ENCODE results near the gene PFKFB3.
"Not testable (repeated sequence)": the region's sequence is repeated elsewhere in the genome, so short reads cannot be mapped to it uniquely, and the experiment has no call there.

The PFKFB3 gene

DNA sequence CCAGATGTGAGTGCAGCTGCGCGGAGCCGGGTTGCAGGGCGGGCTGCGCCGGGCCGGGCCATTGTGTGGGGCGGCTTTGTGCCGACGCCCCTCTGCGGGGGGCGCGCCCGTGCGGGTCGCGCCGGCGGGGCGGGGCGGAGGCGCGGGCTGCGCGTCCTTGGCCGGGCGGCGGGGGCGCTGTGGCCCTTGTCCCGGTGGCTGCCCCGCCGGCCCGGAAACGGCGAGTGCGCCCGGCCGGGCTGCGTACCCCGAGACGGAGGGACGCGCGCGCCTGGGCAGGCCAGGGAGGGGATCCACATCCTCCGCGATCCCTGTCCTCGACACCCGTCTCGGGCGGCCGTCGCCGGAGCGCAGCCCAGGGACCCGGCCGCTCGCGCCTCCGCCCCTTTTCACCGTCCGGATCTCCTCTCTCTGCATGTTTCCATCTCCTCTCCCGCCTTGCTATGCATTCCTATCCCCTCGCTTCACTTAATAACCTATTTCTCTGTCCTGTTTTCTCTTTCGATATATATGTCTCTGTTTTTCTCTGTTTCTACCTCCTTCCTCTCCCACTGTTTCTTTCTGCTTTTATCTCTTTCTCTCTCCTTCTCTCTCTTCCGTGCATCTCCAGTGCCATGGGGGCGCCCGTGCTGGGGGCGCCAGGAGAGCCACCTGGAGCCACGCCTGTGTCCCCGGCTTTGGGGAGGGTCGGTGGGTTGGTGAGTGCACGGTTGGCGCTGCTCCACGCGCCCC lies 765 bp downstream of the PFKFB3 start:
- DNase-seq, result peak; percentile 68

DNA sequence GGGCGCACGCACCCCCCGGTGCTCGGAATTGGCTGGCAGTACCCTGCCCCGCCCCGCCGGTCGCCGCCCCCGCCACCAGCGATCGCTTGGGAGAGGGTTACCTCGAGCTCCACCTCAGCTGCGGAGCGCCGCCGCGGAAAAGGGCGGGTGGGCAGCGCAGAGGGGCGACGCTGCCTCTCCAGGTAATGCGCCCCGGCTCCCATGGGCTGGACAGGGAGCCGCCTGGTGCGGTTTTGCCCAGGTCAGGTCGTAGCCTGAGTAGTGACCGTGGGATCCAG lies 1.3 kb downstream of the PFKFB3 start:
- peak; percentile 77 for DNase-seq

DNA sequence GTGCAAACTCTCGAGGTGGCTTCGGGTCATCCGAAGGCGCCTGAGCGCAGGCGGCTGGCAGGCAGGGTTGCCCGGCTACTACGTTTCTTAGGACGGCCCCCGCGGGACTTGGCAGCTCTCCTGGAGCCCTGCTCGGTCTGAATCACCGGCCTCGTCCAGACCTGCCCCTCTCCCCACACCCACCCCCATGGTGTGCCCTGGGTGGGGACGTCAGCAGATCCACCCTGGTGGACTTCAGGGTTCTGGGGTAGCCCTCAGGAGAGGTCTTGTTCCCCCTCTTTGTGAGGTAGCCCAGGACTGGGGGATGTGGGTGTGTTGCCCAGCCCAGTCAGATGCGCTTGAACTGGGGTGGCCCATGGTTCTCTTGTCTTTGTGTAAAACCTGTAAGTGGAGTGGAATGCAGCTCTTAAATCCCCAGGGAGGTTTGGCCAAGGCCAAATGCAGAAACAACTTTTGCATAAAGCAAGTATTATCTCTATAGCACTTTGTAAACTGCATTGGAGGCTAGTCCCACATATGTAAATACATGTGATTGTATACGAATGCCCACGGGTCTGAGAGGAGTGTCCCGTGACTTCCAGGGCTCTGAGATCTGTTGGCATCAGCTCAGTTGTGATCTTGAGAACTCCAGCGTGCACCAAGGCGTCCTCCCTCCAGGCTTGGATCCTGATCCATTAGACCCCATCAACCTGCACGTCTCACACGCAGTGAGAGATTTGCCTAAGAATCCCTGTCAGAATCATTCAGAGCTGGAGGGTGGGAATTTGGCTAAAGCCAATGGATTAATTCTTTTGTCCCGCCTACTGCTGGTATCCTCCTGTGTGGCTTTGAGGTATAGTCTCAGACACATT lies 1.8 kb downstream of the PFKFB3 start:
- DNase-seq, result no peak

- not testable (repeated sequence) for DNase-seq
Observed at GRCh38 chr10:6206486-6206885, 3.8 kb downstream of the PFKFB3 start.

DNA sequence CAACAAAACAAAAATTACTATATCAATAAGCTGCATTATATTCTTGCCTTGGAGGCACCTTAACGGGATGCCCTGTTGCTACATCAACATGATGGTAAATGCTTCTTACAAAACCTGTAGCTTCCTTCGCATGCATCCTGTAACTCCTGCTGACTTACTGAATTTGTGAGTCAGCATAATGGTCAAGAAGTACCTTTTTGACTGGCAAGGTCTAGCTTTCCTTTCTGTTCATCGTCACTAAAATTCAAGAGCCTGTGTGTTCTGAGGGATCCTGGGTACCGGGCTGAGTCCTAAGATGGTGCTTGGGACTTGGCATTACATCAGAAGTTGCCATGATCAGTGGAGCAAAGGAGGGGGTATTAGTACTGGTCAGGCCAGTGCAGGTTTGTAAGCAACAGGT lies 4.9 kb downstream of the PFKFB3 start:
- no peak for DNase-seq

GRCh38 chr10:6208799-6209235 lies 6.1 kb downstream of the PFKFB3 start:
- no peak for DNase-seq

GRCh38 chr10:6211341-6211670 lies 8.6 kb downstream of the PFKFB3 start:
- no peak for DNase-seq

- no peak for DNase-seq
Observed at GRCh38 chr10:6211671-6212635, 9.2 kb downstream of the PFKFB3 start.

DNA sequence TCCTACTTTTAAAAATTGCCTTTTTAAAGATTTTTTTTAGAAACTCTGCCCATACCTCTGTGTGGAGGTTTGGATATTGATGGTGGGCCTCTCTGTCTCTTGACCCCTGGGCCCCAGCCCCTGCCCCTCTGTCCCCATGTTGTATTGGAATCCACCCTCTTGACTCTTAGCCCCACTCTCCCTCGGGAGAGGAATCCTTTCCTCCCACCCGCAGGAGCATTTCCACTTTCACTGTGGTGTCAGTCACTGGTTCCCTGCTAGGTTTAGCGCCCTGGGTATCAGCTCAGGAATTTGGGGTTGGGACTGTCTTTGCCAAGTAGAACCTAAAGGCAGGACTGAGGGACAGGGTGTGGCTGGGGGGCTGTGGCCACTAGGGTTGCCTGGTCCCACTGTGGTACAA lies 10.1 kb downstream of the PFKFB3 start:
- DNase-seq, result no peak

GRCh38 chr10:6213257-6213905 lies 10.6 kb downstream of the PFKFB3 start:
- DNase-seq, result no peak

DNA sequence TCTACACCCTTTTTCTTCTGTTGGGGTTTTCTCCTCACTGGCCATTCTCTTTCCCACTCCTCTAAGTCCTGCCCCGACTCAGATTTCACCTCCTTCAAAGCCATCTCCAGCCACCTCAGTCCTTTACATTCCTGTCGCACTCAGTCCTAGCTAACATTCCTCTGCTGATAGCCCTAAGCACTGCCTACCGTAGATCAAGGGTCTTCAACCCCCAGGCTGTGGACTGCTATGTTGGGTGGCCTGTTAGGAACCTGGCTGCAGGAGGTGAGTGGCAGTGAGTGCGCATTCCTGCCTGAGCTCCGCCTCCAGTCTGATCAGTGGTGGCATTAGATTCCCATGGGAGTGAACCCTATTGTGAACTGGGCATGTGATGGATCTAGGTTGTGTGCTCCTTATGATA lies 11.2 kb downstream of the PFKFB3 start:
- no peak for DNase-seq

- DNase-seq, result no peak
Observed at GRCh38 chr10:6214612-6215011, 11.9 kb downstream of the PFKFB3 start.

GRCh38 chr10:6215241-6215640 lies 12.5 kb downstream of the PFKFB3 start:
- DNase-seq, result no peak

- no peak for DNase-seq
Observed at GRCh38 chr10:6215683-6216484, 13.2 kb downstream of the PFKFB3 start.

DNA sequence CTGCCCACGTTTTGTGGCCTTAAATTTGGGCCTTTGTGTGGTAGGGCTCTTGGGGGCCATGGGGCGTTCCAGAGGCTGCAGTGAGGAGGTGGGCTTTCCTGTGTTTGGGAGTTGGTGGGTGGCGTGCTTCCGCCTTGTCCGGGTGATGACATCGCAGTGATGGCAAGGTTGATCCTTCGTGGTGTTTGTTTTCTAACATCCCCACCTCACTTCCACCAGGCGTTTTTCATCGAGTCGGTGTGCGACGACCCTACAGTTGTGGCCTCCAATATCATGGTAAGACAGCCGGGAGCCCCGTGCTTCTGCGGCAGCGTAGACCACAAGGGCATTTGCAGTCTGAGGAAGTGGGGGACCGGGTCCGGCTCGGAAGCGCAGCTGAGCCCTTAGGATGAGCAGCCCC lies 14.2 kb downstream of the PFKFB3 start:
- no peak for DNase-seq

DNA sequence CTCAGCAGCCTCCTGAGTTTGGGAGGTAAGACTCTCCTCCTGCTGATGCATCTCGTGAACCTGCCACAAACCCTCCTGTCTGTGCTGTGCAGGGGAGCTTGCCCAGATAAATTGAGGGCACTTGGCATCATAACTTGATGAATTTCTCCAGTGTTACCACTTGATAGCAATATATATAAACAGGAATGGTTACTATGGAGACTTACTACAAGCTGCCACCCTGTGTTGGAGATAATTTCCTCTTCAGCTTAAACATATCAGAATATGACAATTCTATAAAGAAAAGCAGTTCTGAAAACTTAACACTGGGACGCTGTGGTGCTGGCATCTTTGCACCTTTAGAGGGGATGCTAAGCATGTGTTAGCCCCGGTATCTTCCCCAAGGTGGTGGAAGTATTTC lies 14.9 kb downstream of the PFKFB3 start:
- no peak for DNase-seq

GRCh38 chr10:6218692-6219493 lies 16.2 kb downstream of the PFKFB3 start:
- no peak for DNase-seq

DNA sequence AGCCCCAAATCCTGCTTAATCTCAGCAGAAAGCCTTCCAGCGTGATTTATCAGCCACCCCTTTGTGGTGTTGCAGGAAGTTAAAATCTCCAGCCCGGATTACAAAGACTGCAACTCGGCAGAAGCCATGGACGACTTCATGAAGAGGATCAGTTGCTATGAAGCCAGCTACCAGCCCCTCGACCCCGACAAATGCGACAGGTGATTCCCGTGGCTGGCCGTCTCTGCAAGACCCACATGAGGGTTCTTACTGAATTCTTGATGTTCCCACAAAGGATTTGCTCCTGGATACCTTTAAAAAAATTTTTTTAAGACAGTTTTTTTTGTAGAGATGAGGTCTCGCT lies 16.7 kb downstream of the PFKFB3 start:
- DNase-seq, result no peak

DNA sequence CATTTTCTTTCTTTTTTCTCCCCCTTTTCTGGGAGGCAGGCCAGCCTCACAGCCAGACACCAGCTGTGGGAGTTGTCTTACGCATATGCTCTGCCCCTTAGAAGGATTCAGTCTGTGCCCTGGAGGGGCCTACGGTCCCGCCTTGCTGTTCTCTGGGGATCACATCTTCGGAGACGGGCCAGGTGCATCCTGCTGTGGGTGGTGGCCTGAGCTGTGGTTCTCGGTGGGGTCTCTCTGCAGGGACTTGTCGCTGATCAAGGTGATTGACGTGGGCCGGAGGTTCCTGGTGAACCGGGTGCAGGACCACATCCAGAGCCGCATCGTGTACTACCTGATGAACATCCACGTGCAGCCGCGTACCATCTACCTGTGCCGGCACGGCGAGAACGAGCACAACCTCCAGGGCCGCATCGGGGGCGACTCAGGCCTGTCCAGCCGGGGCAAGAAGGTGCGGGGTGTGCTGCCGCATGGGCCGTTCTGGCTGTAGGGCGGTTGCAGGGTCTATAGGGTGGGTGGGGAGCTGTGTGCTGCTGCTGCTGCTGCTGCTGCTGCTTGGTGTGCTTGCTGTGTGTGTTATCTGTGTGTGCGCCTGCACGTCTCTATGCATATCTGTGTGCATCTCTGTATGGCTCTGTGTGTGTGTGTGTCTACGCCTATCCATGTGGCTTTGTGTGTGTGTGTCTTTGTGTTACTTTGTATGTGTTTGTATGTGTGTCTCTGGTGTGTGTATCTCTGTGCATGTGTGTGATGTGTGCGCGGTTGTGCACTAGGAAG lies 17.9 kb downstream of the PFKFB3 start:
- DNase-seq, result no peak

DNA sequence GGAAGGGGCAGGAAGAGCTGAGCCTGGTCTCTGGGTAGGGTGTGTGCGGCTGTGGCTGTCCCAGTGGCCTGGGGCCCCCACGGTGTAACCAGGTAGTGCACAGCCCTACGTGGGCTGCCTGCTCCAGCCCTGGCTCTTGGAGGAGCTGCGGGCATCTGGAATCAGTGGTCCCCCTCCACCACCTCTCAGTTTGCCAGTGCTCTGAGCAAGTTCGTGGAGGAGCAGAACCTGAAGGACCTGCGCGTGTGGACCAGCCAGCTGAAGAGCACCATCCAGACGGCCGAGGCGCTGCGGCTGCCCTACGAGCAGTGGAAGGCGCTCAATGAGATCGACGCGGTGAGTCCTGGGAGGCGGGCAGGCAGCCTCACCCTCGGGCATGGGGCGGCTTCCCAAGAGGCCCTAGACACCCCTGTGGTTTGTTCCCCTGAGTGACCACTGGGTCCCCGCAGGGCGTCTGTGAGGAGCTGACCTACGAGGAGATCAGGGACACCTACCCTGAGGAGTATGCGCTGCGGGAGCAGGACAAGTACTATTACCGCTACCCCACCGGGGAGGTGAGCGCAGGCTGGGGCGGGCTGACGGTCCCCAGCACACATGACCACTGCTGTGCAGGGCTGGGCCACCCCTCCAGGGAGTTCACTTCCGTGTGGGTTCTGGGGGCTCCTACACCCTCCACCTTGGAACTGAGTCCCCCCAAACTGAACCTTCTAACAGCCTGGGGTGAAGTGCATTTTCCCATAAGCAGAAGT lies 18.6 kb downstream of the PFKFB3 start:
- no peak for DNase-seq

Measured in activated CD8-positive, alpha-beta memory T cell treated with anti-CD3 and anti-CD28 coated beads, Interleukin-2, amount 50 U/mL, for 4 hours (primary cell).